Trophoblast cell (in vitro differentiated cells and primary cell): ENCODE measurements around the gene FAM167B.

Experiments used
- DNase-seq, 2 donors: peaks; one replicate each; pipeline ENCODE4 v3.0.0-alpha.2; 2016
- H2AFZ ChIP-seq: 2 replicates; pipeline ENCODE4 v1.6.1; 2013; ENCODE audit warnings: low read length, moderate library complexity, mild to moderate bottlenecking; ENCODE audit not compliant: insufficient read depth, poor library complexity
- H2AK5ac ChIP-seq: 2 replicates; pipeline ENCODE4 v1.6.1; 2013; ENCODE audit warnings: mild to moderate bottlenecking, low read length
- H2BK120ac ChIP-seq: 2 replicates; pipeline ENCODE4 v1.6.1; 2013; ENCODE audit warnings: low read length, mild to moderate bottlenecking, moderate library complexity; ENCODE audit not compliant: insufficient read depth, poor library complexity
- H2BK12ac ChIP-seq: 2 replicates; pipeline ENCODE4 v1.6.1; 2013; ENCODE audit warnings: mild to moderate bottlenecking, low read length, moderate library complexity
- H2BK5ac ChIP-seq: 2 replicates; pipeline ENCODE4 v1.6.1; 2013; ENCODE audit warnings: low read length, low read depth, moderate library complexity, mild to moderate bottlenecking; ENCODE audit not compliant: poor library complexity
- H3K14ac ChIP-seq: 2 replicates; pipeline ENCODE4 v1.6.1; 2013; ENCODE audit warnings: mild to moderate bottlenecking, low read length
- H3K18ac ChIP-seq: 2 replicates; pipeline ENCODE4 v1.6.1; 2013; ENCODE audit warnings: mild to moderate bottlenecking, low read length
- H3K23ac ChIP-seq: 2 replicates; pipeline ENCODE4 v1.6.1; 2013; ENCODE audit warnings: low read length
- H3K27ac ChIP-seq: 2 replicates; pipeline ENCODE4 v1.5.1; 2013; ENCODE audit warnings: low read depth, mild to moderate bottlenecking, inconsistent platforms, low read length, moderate library complexity
- H3K27me3 ChIP-seq: 2 replicates; pipeline ENCODE4 v1.6.1; 2013; ENCODE audit warnings: inconsistent platforms, mild to moderate bottlenecking, low read length, moderate library complexity; ENCODE audit not compliant: insufficient read depth
- H3K36me3 ChIP-seq, 2 experiments: 1 replicate in 1 of 2; 2 replicates in 1 of 2; pipeline ENCODE4 v1.6.1; 2013; ENCODE audit warnings: low read length in 2 of 2, mild to moderate bottlenecking in 2 of 2, moderate library complexity in 1 of 2; ENCODE audit not compliant: insufficient read depth in 2 of 2, control insufficient read depth in 1 of 2
- H3K4ac ChIP-seq: 2 replicates; pipeline ENCODE4 v1.6.1; 2013; ENCODE audit warnings: low read depth, mild to moderate bottlenecking, low read length, moderate library complexity
- H3K4me1 ChIP-seq, 2 experiments: 1 replicate in 1 of 2; 2 replicates in 1 of 2; pipeline ENCODE4 v1.6.1; 2013; ENCODE audit warnings: low read length in 2 of 2, mild to moderate bottlenecking in 2 of 2, moderate library complexity in 1 of 2; ENCODE audit not compliant: insufficient read depth in 2 of 2, control insufficient read depth in 1 of 2
- H3K4me2 ChIP-seq: 2 replicates; pipeline ENCODE4 v1.6.1; 2013; ENCODE audit warnings: inconsistent platforms, mild to moderate bottlenecking, low read length, moderate library complexity
- H3K4me3 ChIP-seq: 2 replicates; pipeline ENCODE4 v1.5.1; 2013; ENCODE audit warnings: mild to moderate bottlenecking, low read depth, low read length, inconsistent platforms
- H3K79me1 ChIP-seq: one replicate; pipeline ENCODE4 v1.6.1; 2013; ENCODE audit warnings: low read length
- H3K79me2 ChIP-seq: 2 replicates; pipeline ENCODE4 v1.6.1; 2013; ENCODE audit warnings: low read length, mild to moderate bottlenecking; ENCODE audit not compliant: control insufficient read depth, insufficient read depth, poor library complexity
- H3K9ac ChIP-seq: 2 replicates; pipeline ENCODE4 v1.6.1; 2013; ENCODE audit warnings: mild to moderate bottlenecking, low read length
- H3K9me3 ChIP-seq: 2 replicates; pipeline ENCODE4 v1.6.1; 2013; ENCODE audit warnings: low read depth, mild to moderate bottlenecking, control low read depth, inconsistent platforms, low read length; ENCODE audit not compliant: insufficient read depth
- H4K12ac ChIP-seq: 2 replicates; pipeline ENCODE4 v1.6.1; 2013; ENCODE audit warnings: low read depth, mild to moderate bottlenecking, low read length, moderate library complexity
- H4K8ac ChIP-seq: 2 replicates; pipeline ENCODE4 v1.6.1; 2013; ENCODE audit warnings: low read depth, mild to moderate bottlenecking, low read length, moderate library complexity
- H4K91ac ChIP-seq: one replicate; pipeline ENCODE4 v1.6.1; 2013; ENCODE audit warnings: low read depth, mild to moderate bottlenecking, low read length, moderate library complexity
- WGBS: extraction: QIAGEN DNeasy Blood & Tissue Kit; methylation state at CpG from one replicate; pipeline ENCODE4 v1.1.7; 2013; ENCODE audit warnings: missing lambda C conversion rate; ENCODE audit not compliant: insufficient read length, insufficient coverage; ENCODE audit errors: extremely low coverage; 5-methylcytosine and 5-hydroxymethylcytosine counted together

Gene FAM167B

GRCh38 chr1:32239790-32240139 lies 7.3 kb upstream of the FAM167B start:
- Histone ChIP-seq H3K14ac (peak overlapping the region; percentile 64), H3K36me3 (no peaks in the 10 kb centered on the region), H3K27me3 (no peaks in the 10 kb centered on the region), H3K9me3 (no peaks in the 10 kb centered on the region), H3K79me2 (no peaks in the 10 kb centered on the region), H4K8ac (peak overlapping the region; percentile 13), H3K4me2 (peak overlapping the region; percentile 99), H4K12ac (peak overlapping the region; percentile 66), H2AK5ac (no peak overlapping the region), H3K9ac (no peak overlapping the region), H3K4me1 (peaks cover 2 to 18% of the 10 kb centered on the region in 2 experiments), H3K79me1 (no peaks in the 10 kb centered on the region), H3K4me3 (peak overlapping the region; percentile 31), H2AFZ (peak overlapping the region; percentile 88), H2BK120ac (no peak overlapping the region), H3K18ac (peak overlapping the region; percentile 37), H3K23ac (no peak overlapping the region), H2BK5ac (no peak overlapping the region), H4K91ac (no peak overlapping the region), H3K27ac (no peak overlapping the region), H3K4ac (peak overlapping the region; percentile 17), H2BK12ac (no peak overlapping the region)
- no CpG with 5 or more reads among the region's 20 CpGs for WGBS
- no peak for DNase-seq

DNA sequence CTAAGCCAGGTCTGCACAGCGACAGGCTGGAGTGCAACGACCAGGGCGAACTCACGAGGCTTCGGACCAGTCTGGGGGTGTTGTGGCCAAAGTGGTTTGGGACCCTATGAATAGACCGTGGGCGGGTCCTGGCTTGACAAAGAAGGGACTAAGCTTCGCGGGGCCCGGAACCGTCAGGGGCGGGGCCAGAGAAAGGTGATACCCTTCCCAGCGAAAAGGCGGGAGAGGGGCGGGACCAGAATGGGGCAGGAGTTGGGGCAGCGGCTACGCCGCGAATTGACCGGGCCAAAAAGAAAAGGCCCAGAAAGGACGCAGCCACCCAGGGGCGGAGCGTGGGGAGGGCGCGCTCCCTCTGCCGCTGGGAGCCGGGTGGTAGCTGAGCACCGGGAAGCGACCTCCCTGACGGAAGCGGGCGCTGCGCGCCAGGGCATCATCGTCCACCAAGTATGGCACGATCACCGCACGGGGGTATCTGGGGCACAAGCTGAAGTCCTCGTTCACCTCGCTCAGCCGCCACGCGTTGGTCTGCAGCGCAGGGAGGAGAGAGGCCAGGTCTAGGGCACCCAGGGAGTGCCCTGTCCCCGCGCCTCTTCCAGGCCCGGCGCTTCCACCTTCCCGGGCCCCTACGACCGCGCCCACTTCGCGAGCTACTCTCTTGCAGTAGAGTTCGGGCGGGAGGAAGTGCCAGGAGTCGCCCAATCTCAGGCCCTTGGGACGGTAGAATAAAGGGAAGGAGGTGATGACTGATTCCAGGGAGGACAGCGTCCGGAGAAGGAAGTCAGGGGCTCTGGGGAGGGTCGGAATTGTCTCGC lies 6.7 kb upstream of the FAM167B start:
- no CpG with 5 or more reads among the region's 62 CpGs for WGBS

GRCh38 chr1:32241001-32241763 lies 5.8 kb upstream of the FAM167B start:
- Histone ChIP-seq H4K8ac (peak overlapping the region; percentile 34), H4K12ac (no peak overlapping the region), H3K79me2 (no peaks in the 10 kb centered on the region), H3K9me3 (no peaks in the 10 kb centered on the region), H3K4ac (no peak overlapping the region), H3K23ac (no peak overlapping the region), H3K27ac (no peak overlapping the region), H2AFZ (no peak overlapping the region), H3K36me3 (no peaks in the 10 kb centered on the region), H3K27me3 (no peaks in the 10 kb centered on the region), H3K9ac (no peak overlapping the region), H2AK5ac (no peak overlapping the region), H3K14ac (peak overlapping the region; percentile 40), H2BK12ac (no peak overlapping the region), H3K4me3 (peak overlapping the region; percentile 77), H2BK120ac (no peak overlapping the region), H3K18ac (peak overlapping the region; percentile 13), H2BK5ac (no peak overlapping the region), H3K4me1 (peaks cover 2 to 15% of the 10 kb centered on the region in 2 experiments), H3K4me2 (peak overlapping the region; percentile 99), H4K91ac (no peak overlapping the region), H3K79me1 (no peaks in the 10 kb centered on the region)
- peak; percentile 97 to 98 for DNase-seq
- WGBS = no CpG with 5 or more reads among the region's 55 CpGs

More for the DNA sequence above, 6.7 kb upstream of the FAM167B start:
- Histone ChIP-seq H4K8ac (peak overlapping the region; percentile 34), H3K79me2 (no peaks in the 10 kb centered on the region), H3K9me3 (no peaks in the 10 kb centered on the region), H2BK120ac (no peak overlapping the region), H3K18ac (peak overlapping the region; percentile 37), H3K9ac (peak overlapping the region; percentile 70), H3K4me1 (peaks cover 2 to 18% of the 10 kb centered on the region in 2 experiments), H3K79me1 (no peaks in the 10 kb centered on the region), H2BK5ac (no peak overlapping the region), H3K23ac (no peak overlapping the region), H3K4ac (peak overlapping the region; percentile 17), H2BK12ac (no peak overlapping the region), H2AK5ac (no peak overlapping the region), H4K12ac (peak overlapping the region; percentile 66), H3K4me3 (peak overlapping the region; percentile 77), H3K27ac (no peak overlapping the region), H2AFZ (peak overlapping the region; percentile 88), H3K36me3 (no peaks in the 10 kb centered on the region), H3K27me3 (no peaks in the 10 kb centered on the region), H3K14ac (peak overlapping the region; percentile 64), H4K91ac (peak overlapping the region; percentile 13), H3K4me2 (peak overlapping the region; percentile 99)
- DNase-seq = peak; percentile 79 to 89

GRCh38 chr1:32242341-32242851 lies 4.6 kb upstream of the FAM167B start:
- Histone ChIP-seq H3K18ac (no peak overlapping the region), H3K79me1 (no peaks in the 10 kb centered on the region), H3K14ac (no peak overlapping the region), H3K27ac (no peak overlapping the region), H3K27me3 (no peaks in the 10 kb centered on the region), H3K79me2 (no peaks in the 10 kb centered on the region), H3K23ac (no peak overlapping the region), H3K4ac (no peak overlapping the region), H3K4me2 (peak overlapping the region; percentile 19), H4K91ac (no peak overlapping the region), H2BK12ac (no peak overlapping the region), H2BK120ac (no peak overlapping the region), H3K4me3 (no peak overlapping the region), H2AK5ac (no peak overlapping the region), H2AFZ (no peak overlapping the region), H2BK5ac (no peak overlapping the region), H3K36me3 (no peaks in the 10 kb centered on the region), H4K8ac (no peak overlapping the region), H4K12ac (no peak overlapping the region), H3K4me1 (peaks cover 2 to 15% of the 10 kb centered on the region in 2 experiments), H3K9ac (no peak overlapping the region), H3K9me3 (no peaks in the 10 kb centered on the region)
- WGBS = no CpG with 5 or more reads among the region's 7 CpGs
- peak in 1 of 2 donors; percentile 32 for DNase-seq
